Stomach (tissue), 4 donors: ENCODE measurements around the gene B3GAT1.

Source experiments
- EP300 ChIP-seq: sonication (generic); formaldehyde crosslinking; IDR thresholded peaks from one replicate; pipeline ENCODE4 v1.6.1; 2017; ENCODE audit warnings: antibody characterized with exemption
- POLR2A ChIP-seq, 4 donors: fragments of 450-650 bp; IDR thresholded peaks; one replicate each; pipeline ENCODE4 v1.6.1; 2016; ENCODE audit warnings: antibody characterized with exemption in 4 of 4, control low read depth in 2 of 4, mild to moderate bottlenecking in 1 of 4, moderate library complexity in 1 of 4
- POLR2AphosphoS5 ChIP-seq, 3 donors: sonication (generic); formaldehyde crosslinking; IDR thresholded peaks; one replicate each; pipeline ENCODE4 v1.6.1; 2016; ENCODE audit warnings: antibody characterized with exemption in 3 of 3
- TF ChIP-seq, protein P1 (sequence below), 7 experiments: fragments of 450-650 bp in 4 of 7; fragments of 200-600 bp in 3 of 7; sonication (generic) in 3 of 7; IDR thresholded peaks; one replicate each; pipeline ENCODE4 v1.5.1; 2016 to 2019; ENCODE audit warnings: antibody characterized with exemption in 7 of 7, control low read depth in 2 of 7, mild to moderate bottlenecking in 1 of 7

DNA sequence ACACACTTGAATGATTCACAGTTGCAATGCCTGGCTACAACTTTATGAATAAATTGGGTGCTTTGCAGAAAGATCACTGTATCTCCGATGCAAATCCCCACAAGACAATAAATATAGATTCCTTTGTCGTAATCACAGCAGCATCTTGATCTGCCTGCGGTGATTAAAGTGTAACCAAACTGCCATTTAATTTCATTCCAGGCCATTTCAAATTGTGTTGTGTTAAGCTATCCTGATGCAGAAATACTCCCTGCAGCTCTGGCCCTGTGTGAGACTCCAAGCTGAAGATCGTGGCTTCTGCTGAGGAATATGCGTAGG is 40.8 kb upstream of the B3GAT1 start:
- TF ChIP-seq, protein P1, sequence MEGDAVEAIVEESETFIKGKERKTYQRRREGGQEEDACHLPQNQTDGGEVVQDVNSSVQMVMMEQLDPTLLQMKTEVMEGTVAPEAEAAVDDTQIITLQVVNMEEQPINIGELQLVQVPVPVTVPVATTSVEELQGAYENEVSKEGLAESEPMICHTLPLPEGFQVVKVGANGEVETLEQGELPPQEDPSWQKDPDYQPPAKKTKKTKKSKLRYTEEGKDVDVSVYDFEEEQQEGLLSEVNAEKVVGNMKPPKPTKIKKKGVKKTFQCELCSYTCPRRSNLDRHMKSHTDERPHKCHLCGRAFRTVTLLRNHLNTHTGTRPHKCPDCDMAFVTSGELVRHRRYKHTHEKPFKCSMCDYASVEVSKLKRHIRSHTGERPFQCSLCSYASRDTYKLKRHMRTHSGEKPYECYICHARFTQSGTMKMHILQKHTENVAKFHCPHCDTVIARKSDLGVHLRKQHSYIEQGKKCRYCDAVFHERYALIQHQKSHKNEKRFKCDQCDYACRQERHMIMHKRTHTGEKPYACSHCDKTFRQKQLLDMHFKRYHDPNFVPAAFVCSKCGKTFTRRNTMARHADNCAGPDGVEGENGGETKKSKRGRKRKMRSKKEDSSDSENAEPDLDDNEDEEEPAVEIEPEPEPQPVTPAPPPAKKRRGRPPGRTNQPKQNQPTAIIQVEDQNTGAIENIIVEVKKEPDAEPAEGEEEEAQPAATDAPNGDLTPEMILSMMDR (IDR thresholded peaks at IDR 0.05), result no peak
- no peak for TF ChIP-seq POLR2A (IDR thresholded peaks at IDR 0.05)
- no peak for TF ChIP-seq POLR2AphosphoS5 (IDR thresholded peaks at IDR 0.05)
- TF ChIP-seq EP300, result no peak
